ENCODE measurements around the gene ZNF618.

- TF ChIP-seq CTCF (conservative IDR thresholded peaks at IDR 0.05; ENCODE audit: low read length) (no peak), EZH2phosphoT487 (IDR thresholded peaks at IDR 0.05; ENCODE audit: borderline replicate concordance, low read depth, low read length) (no peak)
These were observed 223.7 kb downstream of the ZNF618 start for GRCh38 chr9:114099669-114100270.
